Mononuclear cell (primary cell): Measurements from ENCODE around the gene BAIAP2. TPM values are rescaled to one million over a fixed set of nuclear protein-coding genes. Genes with fewer than 3 reads are reported as not detected.
A peak's percentile ranks its signal among the peaks of the same experiment; 100 is the strongest.

Experiments
- H3K27me3 ChIP-seq: 2 replicates; pipeline ENCODE4 v1.6.0; 2011; ENCODE audit warnings: low read length, control low read depth; ENCODE audit not compliant: insufficient read depth
- H3K4me1 ChIP-seq: 2 replicates; pipeline ENCODE4 v1.5.1; 2011; ENCODE audit warnings: mild to moderate bottlenecking, low read length, control low read depth; ENCODE audit not compliant: insufficient read depth
- H3K4me3 ChIP-seq: 2 replicates; pipeline ENCODE4 v1.5.1; 2011; ENCODE audit warnings: mild to moderate bottlenecking, low read length, moderate library complexity
- H3K9me3 ChIP-seq: 2 replicates; pipeline ENCODE4 v1.5.1; 2011; ENCODE audit warnings: low read depth, mild to moderate bottlenecking, control low read depth, low read length
- total RNA-seq: library from RNA; depleted of rRNA; stranded (reverse); fragments of >200 nt; gene quantifications from one replicate; pipeline ENCODE4 v1.2.3, GENCODE V29; 2012

Gene BAIAP2
- total RNA-seq, 1 donor = 5.1 TPM

DNA sequence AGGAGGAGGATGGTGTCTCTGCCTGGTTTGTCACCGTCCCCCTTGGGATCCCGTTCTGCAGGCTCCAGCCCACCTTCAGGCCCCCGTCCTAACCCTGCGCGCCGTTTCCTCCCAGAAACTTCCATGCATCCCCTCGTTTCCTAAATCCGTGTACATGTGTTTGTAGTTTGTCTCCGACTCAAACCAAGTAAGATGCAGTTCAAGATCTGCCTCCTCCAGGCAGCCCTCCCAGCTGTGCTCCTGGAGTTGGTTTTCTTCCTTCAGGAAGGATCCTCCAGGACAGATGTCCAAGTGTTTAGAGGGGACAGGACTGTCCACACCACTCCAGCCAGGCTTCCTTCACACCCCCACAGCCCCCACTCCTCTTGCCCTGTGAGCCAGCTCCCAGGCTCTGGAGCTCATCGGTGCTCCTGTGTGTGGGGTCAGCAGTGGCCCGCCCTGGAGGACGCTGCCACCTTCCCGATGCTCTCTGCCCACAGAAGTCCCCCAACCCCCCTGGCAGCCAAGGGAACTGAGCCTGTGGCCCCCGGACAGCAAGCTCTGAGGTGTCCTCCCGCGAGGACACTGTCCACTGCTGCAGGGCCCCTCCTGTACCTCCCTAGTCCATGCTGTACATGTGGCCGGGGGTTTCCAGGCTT lies 11.3 kb downstream of the BAIAP2 start:
- no peak overlapping the region for H3K4me3 ChIP-seq
- H3K27me3 ChIP-seq = no peaks in the 10 kb centered on the region
- H3K4me1 ChIP-seq = peaks cover 27% of the 10 kb centered on the region
- H3K9me3 ChIP-seq = no peaks in the 10 kb centered on the region

DNA sequence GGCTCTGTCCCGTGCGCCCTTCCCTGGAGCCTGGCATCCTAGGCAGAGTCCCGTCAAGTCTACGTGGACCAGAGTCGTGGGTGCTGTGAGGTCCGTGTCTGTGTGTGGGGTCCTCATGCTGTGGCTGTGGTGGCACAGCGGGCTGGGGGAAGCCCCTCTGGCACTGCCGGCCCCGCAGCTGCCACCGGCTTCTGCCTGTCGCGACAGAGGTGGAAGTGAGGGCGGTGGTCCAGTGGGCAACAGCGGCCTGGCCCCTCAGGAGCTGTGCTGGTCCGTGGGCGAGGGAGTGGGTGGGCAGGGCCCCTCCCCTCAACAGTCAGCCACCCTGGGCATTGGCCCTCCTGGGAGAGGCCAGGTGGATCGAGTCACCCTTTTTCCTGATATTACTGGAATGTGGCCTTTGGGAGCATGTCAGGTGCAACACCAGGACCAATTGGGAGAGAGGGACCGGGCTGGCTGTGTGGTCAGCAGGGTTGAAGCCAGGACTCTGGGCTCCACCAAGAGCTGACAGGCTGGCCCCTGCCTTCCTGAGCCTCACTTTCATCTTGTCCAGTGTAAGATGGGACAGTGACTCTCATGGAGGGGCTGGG lies 11.9 kb downstream of the BAIAP2 start:
- Histone ChIP-seq H3K27me3 (no peaks in the 10 kb centered on the region), H3K4me1 (peaks cover 30% of the 10 kb centered on the region), H3K9me3 (no peaks in the 10 kb centered on the region), H3K4me3 (no peak overlapping the region)

DNA sequence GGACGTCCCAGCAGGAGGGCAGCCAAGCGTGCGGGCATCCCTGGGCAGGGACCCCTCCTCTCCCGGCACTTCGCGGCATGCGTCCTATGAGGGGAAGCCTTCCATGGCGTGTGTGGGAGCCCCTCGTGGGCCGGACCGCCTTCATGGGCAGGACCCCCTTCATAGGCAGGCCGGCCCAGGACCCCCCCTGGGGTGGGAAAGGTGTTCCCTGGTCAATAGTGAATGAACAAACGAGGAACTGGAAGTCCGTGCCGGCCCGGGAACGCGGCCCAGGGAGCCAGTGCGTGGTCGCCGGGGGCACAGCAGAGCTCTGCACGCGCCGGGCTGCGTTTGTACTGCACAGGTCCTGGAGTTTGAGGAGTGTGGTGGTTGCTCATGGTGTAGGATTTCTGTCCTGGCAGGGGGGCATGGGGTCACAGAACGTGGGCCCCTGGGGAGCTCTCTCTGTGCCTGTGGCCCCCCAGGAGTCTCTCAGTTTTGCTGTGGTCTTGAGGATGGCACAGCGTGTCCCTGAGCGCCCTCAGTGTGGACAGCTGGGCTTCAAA lies 13.9 kb downstream of the BAIAP2 start:
- H3K27me3 ChIP-seq = no peaks in the 10 kb centered on the region
- no peak overlapping the region for H3K4me3 ChIP-seq
- peaks cover 30% of the 10 kb centered on the region for H3K4me1 ChIP-seq
- H3K9me3 ChIP-seq = no peaks in the 10 kb centered on the region

DNA sequence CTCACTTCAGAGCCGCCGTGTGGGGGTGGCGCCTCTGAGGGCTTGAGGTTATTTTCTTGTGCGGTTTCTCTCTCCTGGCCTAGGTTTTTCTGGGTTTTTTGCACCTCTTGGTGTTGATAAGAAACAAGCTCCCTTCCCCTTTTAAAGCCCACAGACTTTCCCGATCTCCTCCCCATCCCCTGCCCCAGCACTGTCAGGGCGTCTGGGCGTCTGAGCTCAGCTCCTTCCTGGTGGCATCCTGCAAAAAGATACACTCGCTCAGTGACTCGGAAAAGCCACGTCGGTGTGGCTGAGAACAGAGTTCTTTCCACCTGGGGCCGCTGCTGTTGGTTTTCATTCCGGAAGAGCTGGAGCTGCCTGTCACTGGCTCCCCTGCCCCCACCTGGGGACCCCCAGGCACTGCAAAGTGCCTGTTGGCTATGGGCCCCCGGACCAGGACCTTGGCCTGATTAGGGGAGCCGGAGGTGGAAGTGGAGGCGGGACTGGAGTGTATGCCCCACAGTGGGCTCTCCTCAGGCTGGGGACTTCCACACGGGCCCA lies 14.5 kb downstream of the BAIAP2 start:
- Histone ChIP-seq H3K27me3 (no peaks in the 10 kb centered on the region), H3K4me3 (no peak overlapping the region), H3K4me1 (peaks cover 30% of the 10 kb centered on the region), H3K9me3 (no peaks in the 10 kb centered on the region)

DNA sequence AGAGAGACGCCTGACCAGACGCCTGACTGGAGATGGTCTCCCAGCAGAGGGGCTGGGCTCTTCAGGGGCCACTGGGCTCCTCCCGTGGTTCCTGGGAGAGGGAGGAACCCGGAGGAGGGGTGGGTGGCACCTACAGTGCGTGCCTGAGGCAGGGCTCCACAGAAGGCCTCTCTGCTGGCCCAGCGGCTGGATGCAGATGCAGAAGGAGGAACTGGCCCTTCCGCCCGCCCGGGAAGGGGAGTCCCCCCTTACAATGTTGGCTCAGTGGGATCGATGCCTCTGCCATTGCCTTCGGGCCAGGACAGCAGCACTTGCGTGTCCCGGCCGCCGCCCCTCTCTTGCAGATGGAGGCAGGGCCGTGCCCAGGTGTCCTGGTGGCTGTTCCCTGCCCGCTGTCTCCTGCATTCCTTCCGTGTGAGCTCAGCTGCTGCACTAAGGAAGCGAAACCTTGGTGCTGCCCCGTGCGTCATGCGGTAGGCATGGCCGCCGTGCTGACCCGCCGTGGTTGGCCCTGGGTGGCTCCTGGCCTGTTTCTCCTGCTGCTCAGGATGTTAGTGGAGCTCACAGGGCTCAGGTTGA lies 15.1 kb downstream of the BAIAP2 start:
- H3K4me1 ChIP-seq = peaks cover 30% of the 10 kb centered on the region
- peak overlapping the region; percentile 18 for H3K4me3 ChIP-seq
- no peaks in the 10 kb centered on the region for H3K9me3 ChIP-seq
- no peaks in the 10 kb centered on the region for H3K27me3 ChIP-seq

DNA sequence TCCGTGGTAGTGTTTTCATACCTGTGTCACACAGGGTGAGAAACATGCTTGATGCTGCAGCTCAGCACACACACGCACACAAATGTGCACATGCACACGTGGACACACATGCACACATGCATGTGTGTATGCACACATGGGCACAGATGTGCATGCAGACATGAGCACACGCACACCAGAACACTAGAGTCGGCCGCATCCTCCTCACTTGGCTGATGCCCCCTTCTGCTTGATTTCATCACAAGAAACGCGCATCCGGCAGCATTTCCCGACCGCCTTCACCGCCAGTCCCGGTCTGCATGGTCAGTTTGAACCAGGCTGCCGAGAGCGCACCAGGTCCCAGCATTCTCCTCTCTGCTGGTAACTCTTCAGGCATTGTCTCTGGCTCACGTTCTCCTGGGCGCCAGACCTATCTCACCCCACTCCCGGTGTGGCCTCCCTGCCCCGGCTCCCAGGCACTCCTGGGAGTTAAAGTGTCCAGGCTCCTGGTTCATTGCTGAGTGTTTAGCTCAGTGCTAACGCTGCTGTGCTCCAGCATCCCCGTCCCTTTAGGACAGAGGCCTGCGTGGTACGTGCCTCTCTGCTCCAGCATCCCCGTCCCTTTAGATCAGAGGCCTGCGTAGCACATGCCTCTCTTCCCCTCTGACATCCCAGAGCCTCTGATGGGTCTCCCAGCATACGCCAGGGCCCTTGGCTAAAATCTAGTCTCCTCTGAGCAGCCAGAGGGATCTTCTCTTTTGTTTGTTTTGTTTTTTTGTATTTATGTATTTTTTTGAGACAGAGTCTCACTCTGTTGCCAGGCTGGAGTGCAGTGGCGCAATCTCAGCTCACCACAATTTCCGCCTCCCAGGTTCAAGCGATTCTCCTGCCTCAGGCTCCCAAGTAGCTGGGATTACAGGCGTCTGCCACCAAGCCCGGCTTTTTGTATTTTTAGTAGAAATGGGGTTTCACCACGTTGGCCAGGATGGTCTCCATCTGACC lies 16.0 kb downstream of the BAIAP2 start:
- Histone ChIP-seq H3K4me3 (no peak overlapping the region), H3K4me1 (peaks cover 30% of the 10 kb centered on the region), H3K27me3 (no peaks in the 10 kb centered on the region), H3K9me3 (no peaks in the 10 kb centered on the region)

DNA sequence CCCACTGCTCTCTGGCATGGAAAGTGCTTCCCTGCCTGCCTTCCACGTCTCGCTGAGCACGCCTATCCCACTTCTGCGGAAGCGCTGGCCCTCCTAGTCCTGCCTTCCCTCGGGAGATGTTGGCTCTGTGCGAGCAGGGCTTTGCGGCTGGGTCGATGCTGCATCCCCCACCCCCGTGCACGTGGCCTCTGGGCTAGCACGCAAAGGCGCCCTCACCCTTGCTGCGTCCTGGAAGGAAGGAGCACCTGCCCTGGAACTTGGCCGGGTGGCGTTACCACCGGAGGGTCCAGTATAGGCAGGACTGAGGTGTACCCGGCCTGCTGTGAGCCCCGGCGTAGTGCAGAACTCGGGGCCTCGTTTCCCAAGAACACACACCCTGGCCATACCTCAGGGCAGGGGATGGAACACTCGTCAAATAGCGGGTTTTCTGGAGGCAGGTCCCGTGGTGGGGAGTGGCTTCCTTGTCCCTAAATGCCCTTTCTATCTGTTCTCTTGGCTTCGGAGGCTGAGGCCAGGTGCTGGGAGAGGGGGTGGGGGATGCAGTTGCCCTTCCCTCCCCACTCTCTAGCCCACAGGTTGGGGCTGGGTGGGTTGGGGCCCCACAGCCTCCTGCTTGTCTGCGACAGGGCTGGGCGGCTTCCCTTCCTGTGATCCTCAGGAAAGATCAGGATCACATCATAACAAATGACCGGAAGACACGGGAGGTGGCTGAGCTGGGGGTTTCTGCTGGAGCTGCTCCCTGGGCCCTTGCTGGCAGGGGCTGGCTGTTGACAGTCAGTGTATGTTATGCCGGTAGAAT lies 17.4 kb downstream of the BAIAP2 start:
- no peak overlapping the region for H3K4me3 ChIP-seq
- H3K9me3 ChIP-seq = no peaks in the 10 kb centered on the region
- no peaks in the 10 kb centered on the region for H3K27me3 ChIP-seq
- H3K4me1 ChIP-seq = peaks cover 30% of the 10 kb centered on the region

DNA sequence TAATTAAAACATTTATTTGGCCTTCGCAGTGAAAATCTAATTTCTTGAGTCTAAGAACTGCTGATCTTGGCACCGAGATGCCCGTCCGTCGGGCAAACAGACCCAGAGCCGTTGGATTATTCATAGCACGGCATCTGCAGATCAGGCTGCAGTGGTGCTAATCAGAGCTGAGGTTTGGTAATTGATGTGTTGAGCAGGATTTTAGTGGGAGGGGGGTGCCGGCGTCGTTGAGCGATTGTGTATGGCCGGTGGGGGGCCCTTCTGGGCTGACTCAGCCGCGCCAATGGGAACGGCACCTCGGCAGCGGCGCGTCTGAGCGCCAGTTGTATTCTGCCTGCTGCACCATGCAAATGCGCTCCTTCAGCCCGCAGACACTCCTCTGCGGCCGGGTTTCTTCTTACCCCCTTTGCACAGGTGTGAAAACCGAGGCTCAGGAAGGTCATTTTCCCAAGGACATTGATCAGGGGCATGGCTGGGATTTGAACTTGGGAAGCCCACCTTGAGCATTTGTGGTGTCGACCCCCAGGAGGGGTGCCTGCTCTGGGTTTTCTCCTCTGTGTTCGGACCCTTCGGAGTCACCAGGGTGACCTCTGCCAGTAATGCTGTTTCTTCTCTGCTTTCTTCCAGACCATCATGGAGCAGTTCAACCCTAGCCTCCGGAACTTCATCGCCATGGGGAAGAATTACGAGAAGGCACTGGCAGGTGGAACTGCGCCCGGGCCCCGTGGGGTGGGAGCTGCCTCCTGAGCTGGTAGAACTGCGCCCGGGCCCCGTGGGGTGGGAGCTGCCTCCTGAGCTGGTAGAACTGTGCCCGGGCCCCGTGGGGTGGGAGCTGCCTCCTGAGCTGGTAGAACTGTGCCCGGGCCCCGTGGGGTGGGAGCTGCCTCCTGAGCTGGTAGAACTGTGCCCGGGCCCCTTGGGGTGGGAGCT lies 18.4 kb downstream of the BAIAP2 start:
- H3K4me1 ChIP-seq = peaks cover 30% of the 10 kb centered on the region
- H3K27me3 ChIP-seq = no peaks in the 10 kb centered on the region
- H3K4me3 ChIP-seq = no peak overlapping the region
- H3K9me3 ChIP-seq = no peaks in the 10 kb centered on the region

DNA sequence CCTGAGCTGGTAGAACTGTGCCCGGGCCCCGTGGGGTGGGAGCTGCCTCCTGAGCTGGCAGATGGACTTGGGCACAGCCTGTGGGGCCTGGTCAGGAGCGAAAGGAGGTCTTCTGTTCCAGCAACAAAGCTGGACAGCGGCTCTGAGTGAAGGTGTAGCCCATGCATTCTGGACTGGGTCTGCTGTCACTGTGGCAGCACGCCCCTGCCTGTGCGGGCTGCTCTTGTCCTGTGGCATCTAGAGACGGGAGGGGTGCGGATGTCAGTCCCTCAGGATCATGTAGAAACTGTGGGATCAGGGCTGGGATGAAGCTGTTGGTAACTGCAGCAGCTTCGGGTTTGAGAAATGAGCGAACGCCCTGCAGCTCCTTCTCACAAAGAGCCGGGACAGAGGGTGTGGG lies 19.4 kb downstream of the BAIAP2 start:
- H3K4me3 ChIP-seq = no peak overlapping the region
- no peaks in the 10 kb centered on the region for H3K27me3 ChIP-seq
- H3K9me3 ChIP-seq = no peaks in the 10 kb centered on the region
- peaks cover 23% of the 10 kb centered on the region for H3K4me1 ChIP-seq

DNA sequence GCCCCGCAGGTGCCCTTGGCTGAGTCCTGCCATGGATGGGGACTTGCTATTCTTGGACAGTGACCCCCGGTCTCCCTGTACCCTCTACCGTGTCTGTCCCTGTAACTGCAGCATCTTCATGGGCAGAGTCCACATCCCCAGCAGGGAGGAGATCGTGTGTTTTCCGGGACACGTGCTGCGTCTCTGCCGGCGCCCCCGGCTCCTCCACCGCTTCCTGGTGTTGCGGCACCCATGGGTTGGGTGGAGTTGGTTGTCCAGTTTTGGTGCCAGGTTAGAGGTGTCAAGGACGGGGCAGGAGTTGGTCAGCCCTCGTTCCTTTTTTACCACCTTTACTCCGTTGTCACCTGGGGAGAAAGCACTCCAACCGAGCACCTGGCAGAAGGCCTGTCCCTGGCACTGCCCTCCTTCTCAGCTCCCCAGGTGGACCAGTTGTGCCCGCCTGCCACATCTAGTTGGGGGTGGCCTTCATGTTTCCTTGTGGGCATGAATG lies 20.0 kb downstream of the BAIAP2 start:
- no peaks in the 10 kb centered on the region for H3K27me3 ChIP-seq

DNA sequence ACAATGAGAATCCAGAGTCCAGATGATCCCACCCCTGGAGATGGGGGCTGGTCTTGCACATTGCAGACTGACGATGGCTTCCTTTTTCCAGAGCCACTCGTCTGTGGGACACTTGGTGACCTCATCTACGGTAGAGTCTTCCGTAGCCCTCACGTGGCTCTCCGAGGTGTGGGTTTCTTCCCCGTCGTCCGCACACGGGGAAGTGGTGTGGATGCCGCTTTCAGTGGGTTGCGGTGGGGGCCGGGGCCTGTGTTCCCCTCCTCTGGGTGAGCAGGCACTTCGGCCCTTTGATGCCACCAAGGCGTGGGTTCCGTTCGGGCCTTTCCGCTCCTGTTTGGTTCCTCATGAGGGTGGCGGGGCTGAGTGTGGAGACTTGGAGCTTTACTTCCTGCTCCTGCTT lies 21.4 kb downstream of the BAIAP2 start:
- Histone ChIP-seq H3K9me3 (no peaks in the 10 kb centered on the region), H3K4me3 (no peak overlapping the region), H3K27me3 (no peaks in the 10 kb centered on the region), H3K4me1 (peaks cover 3% of the 10 kb centered on the region)

More for the DNA sequence above, 20.0 kb downstream of the BAIAP2 start:
- peaks cover 17% of the 10 kb centered on the region for H3K4me1 ChIP-seq
- H3K9me3 ChIP-seq = no peaks in the 10 kb centered on the region
- H3K4me3 ChIP-seq = no peak overlapping the region

DNA sequence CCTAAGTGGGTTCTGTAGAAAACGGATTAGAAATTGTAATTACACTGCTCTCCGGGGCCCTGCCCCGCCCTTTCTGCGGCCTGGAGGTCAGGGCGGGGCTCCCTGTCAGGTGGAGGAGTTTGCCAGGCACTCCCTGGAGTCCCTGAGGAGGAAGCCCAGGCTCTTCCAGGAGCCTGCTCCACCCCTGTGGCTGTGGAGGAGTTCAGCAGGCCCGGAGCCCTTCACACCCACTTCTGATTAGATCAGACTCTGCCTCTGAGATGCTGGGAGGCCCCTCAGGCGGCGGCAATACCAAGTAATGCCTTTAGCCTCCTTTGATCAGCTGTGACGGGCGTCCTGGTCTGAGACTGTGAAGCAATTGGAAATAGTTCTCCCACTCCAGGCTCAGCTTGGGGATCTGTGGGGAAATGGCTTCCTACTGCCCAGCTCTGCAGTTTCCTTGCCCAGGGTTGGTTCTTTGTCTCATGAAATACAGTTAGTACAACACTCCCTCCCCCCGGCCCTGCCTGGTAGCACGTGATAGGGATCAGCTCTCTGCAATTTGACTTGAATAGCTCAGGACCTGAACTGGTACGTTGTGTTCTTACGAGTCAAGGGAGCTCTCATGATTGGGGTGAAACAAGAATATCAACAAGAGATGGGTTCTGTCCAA lies 22.3 kb downstream of the BAIAP2 start:
- Histone ChIP-seq H3K27me3 (no peaks in the 10 kb centered on the region), H3K4me1 (no peaks in the 10 kb centered on the region), H3K4me3 (no peak overlapping the region), H3K9me3 (no peaks in the 10 kb centered on the region)

DNA sequence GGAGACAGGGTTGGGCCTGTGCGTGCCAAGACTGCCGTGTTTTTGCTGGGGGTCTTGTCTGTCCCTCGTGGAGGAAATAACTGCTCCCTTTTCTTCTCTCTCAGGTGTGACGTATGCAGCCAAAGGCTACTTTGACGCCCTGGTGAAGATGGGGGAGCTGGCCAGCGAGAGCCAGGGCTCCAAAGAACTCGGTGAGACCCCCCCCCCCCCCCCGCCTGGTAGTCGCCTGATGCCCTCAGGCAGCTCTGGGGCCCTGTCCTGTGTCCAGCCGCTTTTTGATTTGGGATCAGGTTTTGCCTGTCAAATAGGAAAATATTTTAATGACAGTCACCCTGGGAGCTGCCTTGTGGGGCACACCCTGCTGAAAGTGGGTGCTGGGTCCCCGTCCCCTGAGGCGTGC lies 22.8 kb downstream of the BAIAP2 start:
- Histone ChIP-seq H3K4me3 (no peak overlapping the region), H3K4me1 (no peaks in the 10 kb centered on the region), H3K27me3 (no peaks in the 10 kb centered on the region), H3K9me3 (no peaks in the 10 kb centered on the region)
